Lung (tissue), 12 donors: ENCODE data around the gene ZC3H10. TPM values are rescaled to one million over a fixed set of nuclear protein-coding genes. Genes with fewer than 3 reads are reported as not detected.

Experiments
- ATAC-seq: fragments of 200-7000 bp; cut with Tn5 transposase; one replicate; pipeline ENCODE4 v1.9.1; 2020; ENCODE audit warnings: moderate number of reproducible peaks; ENCODE audit not compliant: insufficient read depth, low FRiP score
- DNase-seq, 3 donors: peaks; one replicate each; pipeline ENCODE4 v3.0.0-alpha.2; 2013 to 2017
- H3K27ac ChIP-seq, 2 donors: one replicate each; pipeline ENCODE4 v1.5.1; 2013; ENCODE audit warnings: mild to moderate bottlenecking in 2 of 2, moderate library complexity in 2 of 2, control low read depth in 1 of 2, inconsistent platforms in 1 of 2, low read depth in 1 of 2, low read length in 1 of 2
- H3K27me3 ChIP-seq, 3 donors: one replicate each; pipeline ENCODE4 v1.5.1; 2013; ENCODE audit warnings: low read length in 2 of 3; ENCODE audit not compliant: control insufficient read depth in 3 of 3, insufficient read depth in 3 of 3
- H3K36me3 ChIP-seq, 4 donors: one replicate each; pipeline ENCODE4 v1.5.1; 2013; ENCODE audit warnings: low read length in 4 of 4, mild to moderate bottlenecking in 1 of 4, moderate library complexity in 1 of 4; ENCODE audit not compliant: control insufficient read depth in 4 of 4, insufficient read depth in 4 of 4
- H3K4me1 ChIP-seq, 5 donors: one replicate each; pipeline ENCODE4 v1.5.1; 2013; ENCODE audit warnings: low read length in 5 of 5, mild to moderate bottlenecking in 2 of 5, moderate library complexity in 1 of 5; ENCODE audit not compliant: control insufficient read depth in 5 of 5, insufficient read depth in 5 of 5
- H3K4me3 ChIP-seq: one replicate; pipeline ENCODE4 v1.5.1; 2013; ENCODE audit warnings: mild to moderate bottlenecking, control low read depth, moderate library complexity
- H3K9ac ChIP-seq, 2 donors: one replicate each; pipeline ENCODE4 v1.5.1; 2013; ENCODE audit warnings: low read length in 2 of 2, control low read depth in 1 of 2; ENCODE audit not compliant: insufficient read depth in 1 of 2
- H3K9me3 ChIP-seq, 4 donors: one replicate each; pipeline ENCODE4 v1.5.1; 2013; ENCODE audit warnings: low read length in 3 of 4, mild to moderate bottlenecking in 1 of 4, moderate library complexity in 1 of 4; ENCODE audit not compliant: control insufficient read depth in 4 of 4, insufficient read depth in 3 of 4
- WGBS, 2 donors: extraction: QIAGEN DNeasy Blood & Tissue Kit; methylation state at CpG; one replicate each; pipeline ENCODE4 v1.1.7; 2013; 5-methylcytosine and 5-hydroxymethylcytosine counted together
- polyA plus RNA-seq, 2 donors: library from polyadenylated mRNA; stranded (reverse); fragments of 200-250 nt; gene quantifications; one replicate each; pipeline ENCODE4 v1.2.1, GENCODE V29; 2013
- total RNA-seq, 2 donors: library from RNA; depleted of rRNA in 1 of 2; stranded (reverse); fragments of >200 nt in 1 of 2; gene quantifications; one replicate each; pipeline ENCODE4 v1.2.1, GENCODE V29; 2014 to 2021
- TF ChIP-seq, protein P1 (sequence below): IDR thresholded peaks from 2 replicates; pipeline ENCODE4 v1.5.1; 2012; ENCODE audit warnings: mild to moderate bottlenecking; ENCODE audit errors: control extremely low read depth, extremely low read depth
- donor health status: control.
- donor health status: control.
- donor health status: Bipolar disorder and iron deficiency.
- donor health status: healthy.
- donor health status: DM: yes; HTN: yes; CAD: no.

ZC3H10 gene
- total and polyA plus RNA-seq, 4 donors = 2.5 to 7.9 (median 3.3) TPM

DNA sequence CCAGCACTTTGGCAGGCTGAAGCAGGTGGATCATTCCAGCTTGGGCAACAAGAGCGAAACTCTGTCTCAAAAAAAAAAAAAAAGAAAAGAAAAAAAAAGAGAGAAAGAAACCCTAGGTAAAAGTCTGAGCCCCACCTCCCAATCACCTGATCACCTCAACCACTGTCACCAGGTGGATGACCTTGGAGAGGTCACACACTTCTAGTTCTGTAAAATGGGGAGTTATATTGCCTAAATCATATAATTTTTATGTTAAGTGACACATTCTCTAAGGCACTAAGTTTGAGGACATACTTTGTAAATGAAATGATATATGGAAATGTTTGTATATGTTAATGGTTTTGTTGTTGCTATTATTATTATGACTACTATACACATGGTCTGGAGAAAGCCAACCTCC lies 39.6 kb upstream of the ZC3H10 start:
- Histone ChIP-seq H3K9ac (peak overlapping the region in 1 of 2 donors; percentile 47), H3K4me3 (no peak overlapping the region), H3K4me1 (peaks cover 0 to 17% (median 2%) of the 10 kb centered on the region in 5 donors), H3K9me3 (no peaks in the 10 kb centered on the region), H3K27ac (no peak overlapping the region), H3K27me3 (peaks cover 0 to 27% (median 20%) of the 10 kb centered on the region in 3 donors), H3K36me3 (no peaks in the 10 kb centered on the region)
- ATAC-seq (no peak), DNase-seq (no peak)
- TF ChIP-seq, protein P1, sequence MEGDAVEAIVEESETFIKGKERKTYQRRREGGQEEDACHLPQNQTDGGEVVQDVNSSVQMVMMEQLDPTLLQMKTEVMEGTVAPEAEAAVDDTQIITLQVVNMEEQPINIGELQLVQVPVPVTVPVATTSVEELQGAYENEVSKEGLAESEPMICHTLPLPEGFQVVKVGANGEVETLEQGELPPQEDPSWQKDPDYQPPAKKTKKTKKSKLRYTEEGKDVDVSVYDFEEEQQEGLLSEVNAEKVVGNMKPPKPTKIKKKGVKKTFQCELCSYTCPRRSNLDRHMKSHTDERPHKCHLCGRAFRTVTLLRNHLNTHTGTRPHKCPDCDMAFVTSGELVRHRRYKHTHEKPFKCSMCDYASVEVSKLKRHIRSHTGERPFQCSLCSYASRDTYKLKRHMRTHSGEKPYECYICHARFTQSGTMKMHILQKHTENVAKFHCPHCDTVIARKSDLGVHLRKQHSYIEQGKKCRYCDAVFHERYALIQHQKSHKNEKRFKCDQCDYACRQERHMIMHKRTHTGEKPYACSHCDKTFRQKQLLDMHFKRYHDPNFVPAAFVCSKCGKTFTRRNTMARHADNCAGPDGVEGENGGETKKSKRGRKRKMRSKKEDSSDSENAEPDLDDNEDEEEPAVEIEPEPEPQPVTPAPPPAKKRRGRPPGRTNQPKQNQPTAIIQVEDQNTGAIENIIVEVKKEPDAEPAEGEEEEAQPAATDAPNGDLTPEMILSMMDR = no peak
- 100% methylated on average over 1 of the region's 1 CpG for WGBS, 2 donors

DNA sequence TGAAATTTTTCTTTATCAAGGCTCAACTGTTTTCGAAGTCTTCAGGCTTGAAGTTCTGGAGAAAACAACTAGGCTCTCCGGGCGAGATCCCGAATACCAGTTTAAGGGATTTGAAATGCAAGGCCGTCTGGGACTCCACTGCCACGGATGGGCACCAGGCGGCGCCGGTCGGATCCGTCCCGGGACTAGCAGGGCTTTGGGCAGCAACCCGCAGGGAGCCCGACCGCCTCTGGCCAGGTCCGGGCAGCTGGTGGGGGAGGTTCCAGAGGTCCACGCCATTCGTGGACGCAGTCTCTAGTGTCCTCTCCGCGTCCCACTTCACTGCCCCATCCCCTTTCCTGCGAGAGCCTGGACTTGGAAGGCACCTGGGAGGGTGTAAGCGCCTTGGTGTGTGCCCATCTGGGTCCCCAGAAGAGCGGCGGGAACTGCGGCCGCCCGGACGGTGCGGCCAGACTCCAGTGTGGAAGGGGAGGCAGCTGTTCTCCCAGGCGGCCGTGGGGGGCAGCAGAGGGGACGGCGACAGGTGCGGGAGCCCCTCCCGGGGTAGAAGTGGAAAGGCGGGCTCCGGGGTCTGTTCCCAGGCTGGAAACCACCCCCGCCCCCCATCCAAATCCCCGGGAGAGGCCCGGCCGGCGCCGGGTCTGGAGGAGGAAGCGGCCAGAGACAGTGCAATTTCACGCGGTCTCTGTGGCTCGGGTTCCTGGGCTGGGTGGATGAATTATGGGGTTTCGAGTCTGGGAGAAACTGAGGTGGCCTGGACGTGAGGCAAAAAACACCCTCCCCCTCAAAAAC lies 38.9 kb upstream of the ZC3H10 start:
- H3K4me3 ChIP-seq = peak overlapping the region; percentile 37
- 2 to 4% methylated on average over 49 to 50 of the region's 50 CpGs for WGBS, 2 donors
- peak overlapping the region; percentile 62 to 88 for H3K27ac ChIP-seq
- TF ChIP-seq, protein P1 = peak; percentile 50
- H3K4me1 ChIP-seq = peaks cover 0 to 17% (median 2%) of the 10 kb centered on the region in 5 donors
- H3K9me3 ChIP-seq = no peaks in the 10 kb centered on the region
- ATAC-seq (peak; percentile 88), DNase-seq (peak; percentile 74 to 86 (median 80))
- no peaks in the 10 kb centered on the region for H3K36me3 ChIP-seq
- peaks cover 0 to 27% (median 25%) of the 10 kb centered on the region in 3 donors for H3K27me3 ChIP-seq
- peak overlapping the region; percentile 21 to 61 for H3K9ac ChIP-seq

DNA sequence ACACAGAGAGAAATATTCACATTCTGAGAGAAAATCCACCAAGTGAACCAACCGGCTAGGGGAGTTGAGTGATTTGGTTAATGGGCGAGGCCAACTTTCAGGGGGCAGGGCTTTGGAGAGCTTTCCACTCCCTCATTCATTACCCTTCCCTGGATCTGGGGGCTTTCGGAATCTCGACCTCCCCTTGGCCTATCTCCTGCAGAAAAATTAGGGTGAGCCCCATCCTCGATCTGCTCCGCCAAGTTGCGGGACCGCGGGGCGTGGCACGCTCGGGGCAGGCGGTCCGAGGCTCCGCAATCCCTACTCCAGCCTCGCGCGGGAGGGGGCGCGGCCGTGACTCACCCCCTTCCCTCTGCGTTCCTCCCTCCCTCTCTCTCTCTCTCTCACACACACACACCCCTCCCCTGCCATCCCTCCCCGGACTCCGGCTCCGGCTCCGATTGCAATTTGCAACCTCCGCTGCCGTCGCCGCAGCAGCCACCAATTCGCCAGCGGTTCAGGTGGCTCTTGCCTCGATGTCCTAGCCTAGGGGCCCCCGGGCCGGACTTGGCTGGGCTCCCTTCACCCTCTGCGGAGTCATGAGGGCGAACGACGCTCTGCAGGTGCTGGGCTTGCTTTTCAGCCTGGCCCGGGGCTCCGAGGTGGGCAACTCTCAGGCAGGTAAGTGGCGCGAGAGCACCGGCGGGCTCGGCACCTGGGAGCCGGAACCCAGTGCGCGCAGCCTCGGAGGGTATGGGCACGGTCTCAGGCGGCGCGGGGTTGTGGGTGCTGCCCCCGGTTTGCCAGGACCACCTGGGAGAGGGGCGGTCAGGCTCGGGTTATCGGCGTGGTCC lies 38.1 kb upstream of the ZC3H10 start, which contains the start of gene ERBB3:
Gene ERBB3 (plus strand): TSS at position 443 of the 833 bp plus-strand sequence. CDS start 136 bp downstream, at position 579.
- DNase-seq (peak; percentile 82 to 90 (median 84)), ATAC-seq (peak; percentile 86)
- TF ChIP-seq, protein P1 = no peak
- Histone ChIP-seq H3K9ac (peak within 1 kb of the TSS; percentile 25 to 61), H3K4me3 (peak within 1 kb of the TSS; percentile 54), H3K27me3 (peaks cover 0 to 27% (median 25%) of the 10 kb centered on the region in 3 donors), H3K4me1 (peaks cover 0 to 17% (median 2%) of the 10 kb centered on the region in 5 donors), H3K9me3 (no peaks in the 10 kb centered on the region), H3K27ac (peak within 1 kb of the TSS; percentile 62 to 88), H3K36me3 (no peaks in the 10 kb centered on the region)
- 1 to 2% methylated on average over 50 to 59 of the region's 59 CpGs for WGBS, 2 donors
